ENCODE results near the gene NOL6. TPM values are rescaled to one million over a fixed set of nuclear protein-coding genes. Genes with fewer than 3 reads are reported as not detected.
"Not testable (repeated sequence)": the region's sequence is repeated elsewhere in the genome, so short reads cannot be mapped to it uniquely, and the experiment has no call there.

Gene NOL6
- total RNA-seq, 1 donor from 2014 or later, result 11.7 TPM

DNA sequence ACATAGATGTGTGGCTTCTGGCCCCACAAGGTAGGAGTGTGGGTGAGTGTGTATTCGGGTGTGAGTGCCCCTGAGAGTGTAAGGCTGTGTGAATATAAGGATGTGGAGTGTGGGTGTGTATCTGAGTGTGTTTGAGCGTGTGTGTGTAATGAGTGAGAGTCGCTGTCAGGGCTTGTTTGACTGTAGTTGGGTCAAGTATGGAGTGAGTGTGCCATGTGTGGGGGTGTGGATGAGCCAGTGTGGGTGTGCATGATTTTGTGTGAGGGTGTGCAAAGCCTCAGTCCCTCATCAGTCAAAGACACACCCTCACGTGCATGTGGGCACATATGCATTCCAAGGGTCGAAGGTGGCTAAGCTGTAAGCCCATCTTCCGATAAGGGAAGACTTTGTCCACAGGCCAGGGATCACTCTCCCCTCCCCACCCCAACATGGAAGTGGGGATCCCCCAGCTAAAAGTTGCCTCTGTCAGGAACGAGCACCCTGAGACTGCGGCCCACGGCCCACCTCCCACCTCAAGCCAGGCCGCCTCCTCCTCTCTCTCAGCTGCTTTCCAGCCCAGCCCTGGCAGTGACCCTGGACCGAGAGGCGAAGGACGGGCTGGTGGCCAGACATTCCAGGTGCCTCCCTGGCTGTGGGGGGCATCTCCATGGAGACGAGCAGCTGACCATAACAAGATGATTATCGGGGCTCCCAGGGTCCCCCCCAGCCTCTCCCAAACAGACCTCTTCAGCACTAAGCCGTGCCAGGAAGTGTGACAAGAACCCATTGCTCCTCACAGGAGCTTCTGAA is 39.2 kb downstream of the NOL6 start:
- no peak for DNase-seq (ENCODE audit: low read depth in 2 of 2)

DNA sequence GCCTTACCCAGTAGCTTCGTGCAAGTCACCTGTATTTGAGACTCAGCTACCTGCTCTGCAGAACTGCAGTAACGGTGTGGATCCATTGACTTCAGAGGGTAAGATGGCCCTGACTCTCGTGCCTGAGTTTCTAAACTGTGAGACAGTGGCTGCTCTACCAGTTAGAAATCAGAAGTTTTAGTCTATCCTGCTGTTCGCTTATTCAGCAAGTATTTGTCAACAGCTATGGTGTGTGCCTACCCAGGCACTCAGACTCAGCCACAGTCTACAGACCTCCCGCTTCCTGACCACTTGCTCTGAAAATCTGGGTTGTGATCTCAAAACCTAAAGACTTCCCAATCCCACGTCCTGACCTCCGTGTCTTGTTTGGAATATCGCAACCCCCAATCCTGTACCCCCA is 39.9 kb downstream of the NOL6 start:
- no peak for DNase-seq (ENCODE audit: low read depth in 2 of 2)

DNA sequence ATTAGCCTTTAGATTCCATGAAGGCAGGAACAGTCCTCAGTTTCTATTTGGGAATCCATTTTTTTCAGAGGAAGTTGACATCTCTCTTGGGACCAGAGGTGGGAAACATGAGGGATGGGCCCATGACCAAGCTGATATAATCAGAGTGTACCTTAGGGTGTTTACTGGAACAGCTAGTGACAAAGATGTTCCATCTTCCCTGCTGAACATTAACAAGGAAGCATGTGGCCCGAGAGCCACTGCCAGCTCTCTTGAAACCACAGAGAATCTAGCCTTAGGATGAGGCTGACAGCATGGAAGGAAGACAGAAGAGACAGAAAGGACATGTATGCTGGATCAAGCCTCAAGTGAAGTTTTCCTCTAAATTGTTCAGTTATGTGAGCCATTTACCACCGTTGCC is 42.3 kb downstream of the NOL6 start:
- no peak for DNase-seq (ENCODE audit: low read depth in 2 of 2)

- no peak for DNase-seq (ENCODE audit: low read depth in 2 of 2)
Observed at GRCh38 chr9:33430942-33431341, 42.8 kb downstream of the NOL6 start.

- no peak for DNase-seq (ENCODE audit: low read depth in 2 of 2)
Observed at GRCh38 chr9:33429256-33429985, 44.3 kb downstream of the NOL6 start.

DNA sequence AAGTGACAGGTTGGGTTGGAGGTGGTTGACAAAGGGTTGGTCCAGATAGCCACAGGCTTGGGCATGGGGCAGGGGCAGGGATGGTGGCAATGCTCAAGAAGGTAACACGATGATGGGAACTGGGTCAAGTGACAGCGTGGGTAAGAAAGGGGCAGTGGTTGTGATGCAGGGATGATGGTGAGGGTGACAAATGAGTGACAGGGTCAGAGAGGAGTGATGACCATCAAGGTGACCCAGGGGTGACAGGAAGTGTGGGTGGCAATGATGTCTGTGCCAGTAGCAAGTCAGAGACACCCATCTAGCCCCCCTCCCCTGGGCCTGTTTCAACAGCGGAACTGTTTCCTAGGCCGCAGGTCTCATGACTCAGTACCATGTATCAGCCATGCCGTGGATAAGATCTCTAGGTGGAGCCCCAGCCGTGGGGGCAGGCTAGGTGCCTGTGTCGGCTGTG is 46.9 kb downstream of the NOL6 start:
- DNase-seq (ENCODE audit: low read depth in 2 of 2), result no peak

GRCh38 chr9:33425128-33425533 is 48.6 kb downstream of the NOL6 start:
- no peak for DNase-seq (ENCODE audit: low read depth in 2 of 2)

GRCh38 chr9:33424492-33424891 is 49.2 kb downstream of the NOL6 start:
- not testable (repeated sequence) for DNase-seq (ENCODE audit: low read depth in 2 of 2)

GRCh38 chr9:33424043-33424442 is 49.7 kb downstream of the NOL6 start:
- not testable (repeated sequence) for DNase-seq (ENCODE audit: low read depth in 2 of 2)

- no peak for DNase-seq (ENCODE audit: low read depth in 2 of 2)
Observed at GRCh38 chr9:33419708-33420303, 53.9 kb downstream of the NOL6 start.

- DNase-seq (ENCODE audit: low read depth in 2 of 2), result no peak
Observed at GRCh38 chr9:33418090-33418489, 55.6 kb downstream of the NOL6 start.

DNA sequence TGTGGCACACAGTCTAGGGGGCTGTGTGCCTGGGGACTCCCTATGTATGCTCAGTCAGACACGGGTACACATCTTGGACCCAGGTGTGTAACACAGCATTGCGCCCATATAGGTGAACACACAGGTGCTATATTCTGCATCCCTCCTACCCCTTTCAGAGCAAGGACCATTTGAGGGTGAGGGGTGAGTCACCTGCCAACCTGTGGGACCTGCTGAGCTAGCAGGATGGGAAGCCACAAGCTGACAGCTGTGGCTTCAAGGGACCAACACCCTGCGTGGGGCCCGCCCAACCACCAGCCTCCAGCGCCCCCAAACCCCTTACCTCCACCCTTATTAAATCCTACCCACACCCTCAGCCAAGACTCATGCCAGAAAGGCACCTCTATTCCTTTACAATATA is 56.7 kb downstream of the NOL6 start:
- DNase-seq (ENCODE audit: low read depth in 2 of 2), result no peak

- DNase-seq (ENCODE audit: low read depth in 2 of 2), result peak; percentile 14 to 59
Observed at GRCh38 chr9:33415501-33416038, 58.2 kb downstream of the NOL6 start.

DNA sequence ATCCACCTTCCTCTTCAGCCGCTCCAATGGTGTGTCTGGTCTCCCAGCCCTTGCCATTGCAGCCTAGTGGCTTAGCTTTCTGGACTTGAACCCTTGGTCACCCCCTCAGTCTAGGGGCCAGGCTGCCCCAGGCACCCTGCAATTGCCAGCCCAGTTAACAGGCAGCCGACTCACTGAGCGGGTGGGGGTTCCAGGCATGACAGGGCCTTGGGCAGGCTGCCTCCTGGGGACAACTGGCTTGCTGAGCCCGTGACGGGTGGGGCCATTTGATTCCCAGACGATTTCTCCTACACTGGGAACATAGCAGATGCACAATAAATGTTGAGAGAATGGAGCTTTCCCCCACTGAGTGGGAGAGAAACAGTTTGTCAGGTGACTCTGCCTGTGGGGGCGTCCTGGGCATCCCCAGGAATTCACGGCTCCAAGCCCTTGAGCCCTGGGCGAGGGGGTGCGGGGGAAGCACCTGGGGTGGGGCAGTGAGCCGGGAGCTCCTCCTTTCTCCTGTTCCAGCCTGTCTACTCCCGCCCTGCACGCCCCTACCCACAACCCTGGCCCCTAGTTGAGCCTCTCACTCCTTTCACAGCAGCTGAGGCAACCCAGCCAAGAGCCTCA is 58.7 kb downstream of the NOL6 start:
- DNase-seq (ENCODE audit: low read depth in 2 of 2), result no peak

DNA sequence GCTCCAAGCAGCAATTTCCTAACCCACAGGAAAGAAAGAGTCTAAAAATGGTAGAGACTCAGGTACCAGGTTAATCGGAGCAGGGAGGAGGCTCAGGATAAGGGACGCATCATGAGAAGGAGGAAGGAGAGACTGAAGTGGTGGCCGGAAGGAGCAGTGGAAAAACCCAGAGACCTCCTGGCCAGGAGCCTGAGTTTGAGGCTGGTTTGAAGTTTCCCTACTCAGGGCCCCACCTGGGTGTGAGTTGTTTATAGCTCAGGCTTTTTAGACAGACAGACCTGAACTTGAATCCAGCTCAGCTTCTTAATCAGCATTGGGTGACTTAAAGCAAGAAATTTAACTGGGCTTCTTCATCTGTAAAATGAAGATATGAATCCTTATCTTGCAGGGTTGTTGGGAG is 59.5 kb downstream of the NOL6 start:
- no peak for DNase-seq (ENCODE audit: low read depth in 2 of 2)

Other genes starting within 250 kb of the NOL6 start
- not detected in 2 replicates for gene SPINK4, start 233.8 kb downstream of the NOL6 start, total RNA-seq
- 33.5 and 48.3 TPM in 2 replicates for gene BAG1, start 209.2 kb downstream of the NOL6 start, total RNA-seq
- gene CHMP5, start 208.9 kb downstream of the NOL6 start, total RNA-seq, result 66.5 and 69.7 TPM in 2 replicates
- 8.6 and 11.1 TPM in 2 replicates for gene NFX1, start 183.4 kb downstream of the NOL6 start, total RNA-seq
- not detected in 2 replicates for gene AQP7, start 71.4 kb downstream of the NOL6 start, total RNA-seq
- gene AQP3, start 26.3 kb downstream of the NOL6 start, total RNA-seq, result 0.25 and 0.39 TPM in 2 replicates
- gene ANKRD18B, start 50.3 kb upstream of the NOL6 start, total RNA-seq, result under 0.01 and 0.13 TPM in 2 replicates

Measured in dermis microvascular lymphatic vessel endothelial cell (primary cell).